GM23338 (cell line): ENCODE measurements around the gene SLC4A4.

Experiments
- CREB1 ChIP-seq: fragments of 250-450 bp; sonication (Bioruptor Pico); IDR thresholded peaks from 2 replicates; pipeline ENCODE4 v1.5.0; 2020; ENCODE audit warnings: low read depth, mild to moderate bottlenecking, moderate library complexity
- EZH2 ChIP-seq: fragments of 200-600 bp; sonication (generic); IDR thresholded peaks from one replicate; pipeline ENCODE4 v1.8.0; 2017; ENCODE audit warnings: antibody characterized with exemption, mild to moderate bottlenecking, low read depth; ENCODE audit not compliant: unreplicated experiment
- EZH2phosphoT487 ChIP-seq: fragments of 200-600 bp; sonication (generic); IDR thresholded peaks from one replicate; pipeline ENCODE4 v1.8.1; 2018; ENCODE audit warnings: antibody characterized with exemption; ENCODE audit not compliant: unreplicated experiment
- JUNB ChIP-seq: IDR thresholded peaks from one replicate; pipeline ENCODE4 v1.6.1; 2016; ENCODE audit warnings: antibody characterized with exemption; ENCODE audit not compliant: unreplicated experiment
- NANOG ChIP-seq: IDR thresholded peaks from 2 replicates; pipeline ENCODE4 v1.6.1; 2016; ENCODE audit warnings: antibody characterized with exemption, borderline replicate concordance
- POLR2AphosphoS5 ChIP-seq: IDR thresholded peaks from 2 replicates; pipeline ENCODE4 v1.6.1; 2016; ENCODE audit warnings: antibody characterized with exemption, low read depth
- STAT1 ChIP-seq: IDR thresholded peaks from one replicate; pipeline ENCODE4 v1.6.1; 2016; ENCODE audit warnings: antibody characterized with exemption; ENCODE audit not compliant: unreplicated experiment
- ZNF114 ChIP-seq: fragments of 250-450 bp; sonication (Bioruptor Pico); IDR thresholded peaks from 2 replicates; pipeline ENCODE4 v1.5.0; 2020; ENCODE audit warnings: mild to moderate bottlenecking, moderate library complexity
- ZNF331 ChIP-seq: fragments of 250-450 bp; sonication (Bioruptor Pico); IDR thresholded peaks from 2 replicates; pipeline ENCODE4 v1.5.0; 2020; ENCODE audit warnings: low read depth, mild to moderate bottlenecking, moderate library complexity
- TF ChIP-seq, protein P1 (sequence below), 2 experiments: fragments of 200-600 bp in 1 of 2; sonication (generic) in 1 of 2; conservative IDR thresholded peaks; 2 replicates each; pipeline versions ENCODE4 v1.5.1 to v1.6.1; 2016 to 2017; ENCODE audit warnings: antibody characterized with exemption in 2 of 2, low read depth in 2 of 2, mild to moderate bottlenecking in 2 of 2, moderate library complexity in 1 of 2
- TF ChIP-seq, protein P2 (sequence below): IDR thresholded peaks from one replicate; pipeline ENCODE4 v1.6.1; 2018; ENCODE audit warnings: antibody characterized with exemption; ENCODE audit not compliant: unreplicated experiment
- TF ChIP-seq, protein P3 (sequence below): IDR thresholded peaks from 2 replicates; pipeline ENCODE4 v1.6.1; 2016; ENCODE audit warnings: antibody characterized with exemption
- TF ChIP-seq, protein P4 (sequence below): fragments of 250-450 bp; sonication (Bioruptor Pico); IDR thresholded peaks from 2 replicates; pipeline ENCODE4 v1.5.0; 2020; ENCODE audit warnings: mild to moderate bottlenecking, moderate library complexity

DNA sequence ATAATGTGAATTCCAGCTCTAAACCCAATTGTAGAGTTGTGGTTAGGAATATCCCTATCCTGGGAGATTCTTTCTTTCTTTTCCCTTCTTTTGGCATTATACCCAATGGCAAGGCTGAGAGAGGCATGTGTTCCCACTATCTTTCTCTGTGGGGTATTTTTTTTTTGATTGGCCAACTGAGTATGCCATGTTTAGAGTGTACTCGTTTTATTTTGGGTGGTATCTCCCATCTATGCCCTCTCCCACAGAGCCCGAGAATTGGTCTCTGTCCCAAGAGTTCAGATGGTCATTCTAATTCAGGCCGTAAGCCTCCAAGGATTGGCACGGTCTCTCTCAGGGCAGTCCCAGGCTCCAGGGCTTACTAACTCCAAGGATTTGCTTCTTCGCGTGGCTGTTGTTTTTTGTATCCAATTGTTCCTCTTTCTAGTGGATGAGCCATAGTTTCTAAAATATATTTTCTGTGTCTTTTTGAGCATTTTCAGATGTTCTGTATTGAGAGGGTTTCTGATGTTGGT lies 198.8 kb downstream of the SLC4A4 start:
- TF ChIP-seq, protein P1, sequence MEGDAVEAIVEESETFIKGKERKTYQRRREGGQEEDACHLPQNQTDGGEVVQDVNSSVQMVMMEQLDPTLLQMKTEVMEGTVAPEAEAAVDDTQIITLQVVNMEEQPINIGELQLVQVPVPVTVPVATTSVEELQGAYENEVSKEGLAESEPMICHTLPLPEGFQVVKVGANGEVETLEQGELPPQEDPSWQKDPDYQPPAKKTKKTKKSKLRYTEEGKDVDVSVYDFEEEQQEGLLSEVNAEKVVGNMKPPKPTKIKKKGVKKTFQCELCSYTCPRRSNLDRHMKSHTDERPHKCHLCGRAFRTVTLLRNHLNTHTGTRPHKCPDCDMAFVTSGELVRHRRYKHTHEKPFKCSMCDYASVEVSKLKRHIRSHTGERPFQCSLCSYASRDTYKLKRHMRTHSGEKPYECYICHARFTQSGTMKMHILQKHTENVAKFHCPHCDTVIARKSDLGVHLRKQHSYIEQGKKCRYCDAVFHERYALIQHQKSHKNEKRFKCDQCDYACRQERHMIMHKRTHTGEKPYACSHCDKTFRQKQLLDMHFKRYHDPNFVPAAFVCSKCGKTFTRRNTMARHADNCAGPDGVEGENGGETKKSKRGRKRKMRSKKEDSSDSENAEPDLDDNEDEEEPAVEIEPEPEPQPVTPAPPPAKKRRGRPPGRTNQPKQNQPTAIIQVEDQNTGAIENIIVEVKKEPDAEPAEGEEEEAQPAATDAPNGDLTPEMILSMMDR (conservative IDR thresholded peaks at IDR 0.05; ENCODE audit: low read depth in 2 of 2) = no peak
- TF ChIP-seq POLR2AphosphoS5 = no peak
- TF ChIP-seq EZH2 = no peak
- TF ChIP-seq CREB1 (CRISPR knock-in tag) = no peak
- no peak for TF ChIP-seq EZH2phosphoT487
- TF ChIP-seq, protein P2, sequence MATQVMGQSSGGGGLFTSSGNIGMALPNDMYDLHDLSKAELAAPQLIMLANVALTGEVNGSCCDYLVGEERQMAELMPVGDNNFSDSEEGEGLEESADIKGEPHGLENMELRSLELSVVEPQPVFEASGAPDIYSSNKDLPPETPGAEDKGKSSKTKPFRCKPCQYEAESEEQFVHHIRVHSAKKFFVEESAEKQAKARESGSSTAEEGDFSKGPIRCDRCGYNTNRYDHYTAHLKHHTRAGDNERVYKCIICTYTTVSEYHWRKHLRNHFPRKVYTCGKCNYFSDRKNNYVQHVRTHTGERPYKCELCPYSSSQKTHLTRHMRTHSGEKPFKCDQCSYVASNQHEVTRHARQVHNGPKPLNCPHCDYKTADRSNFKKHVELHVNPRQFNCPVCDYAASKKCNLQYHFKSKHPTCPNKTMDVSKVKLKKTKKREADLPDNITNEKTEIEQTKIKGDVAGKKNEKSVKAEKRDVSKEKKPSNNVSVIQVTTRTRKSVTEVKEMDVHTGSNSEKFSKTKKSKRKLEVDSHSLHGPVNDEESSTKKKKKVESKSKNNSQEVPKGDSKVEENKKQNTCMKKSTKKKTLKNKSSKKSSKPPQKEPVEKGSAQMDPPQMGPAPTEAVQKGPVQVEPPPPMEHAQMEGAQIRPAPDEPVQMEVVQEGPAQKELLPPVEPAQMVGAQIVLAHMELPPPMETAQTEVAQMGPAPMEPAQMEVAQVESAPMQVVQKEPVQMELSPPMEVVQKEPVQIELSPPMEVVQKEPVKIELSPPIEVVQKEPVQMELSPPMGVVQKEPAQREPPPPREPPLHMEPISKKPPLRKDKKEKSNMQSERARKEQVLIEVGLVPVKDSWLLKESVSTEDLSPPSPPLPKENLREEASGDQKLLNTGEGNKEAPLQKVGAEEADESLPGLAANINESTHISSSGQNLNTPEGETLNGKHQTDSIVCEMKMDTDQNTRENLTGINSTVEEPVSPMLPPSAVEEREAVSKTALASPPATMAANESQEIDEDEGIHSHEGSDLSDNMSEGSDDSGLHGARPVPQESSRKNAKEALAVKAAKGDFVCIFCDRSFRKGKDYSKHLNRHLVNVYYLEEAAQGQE = no peak
- TF ChIP-seq, protein P3, sequence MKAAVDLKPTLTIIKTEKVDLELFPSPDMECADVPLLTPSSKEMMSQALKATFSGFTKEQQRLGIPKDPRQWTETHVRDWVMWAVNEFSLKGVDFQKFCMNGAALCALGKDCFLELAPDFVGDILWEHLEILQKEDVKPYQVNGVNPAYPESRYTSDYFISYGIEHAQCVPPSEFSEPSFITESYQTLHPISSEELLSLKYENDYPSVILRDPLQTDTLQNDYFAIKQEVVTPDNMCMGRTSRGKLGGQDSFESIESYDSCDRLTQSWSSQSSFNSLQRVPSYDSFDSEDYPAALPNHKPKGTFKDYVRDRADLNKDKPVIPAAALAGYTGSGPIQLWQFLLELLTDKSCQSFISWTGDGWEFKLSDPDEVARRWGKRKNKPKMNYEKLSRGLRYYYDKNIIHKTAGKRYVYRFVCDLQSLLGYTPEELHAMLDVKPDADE = no peak
- TF ChIP-seq JUNB = no peak
- no peak for TF ChIP-seq ZNF331
- TF ChIP-seq NANOG = no peak
- TF ChIP-seq STAT1 = no peak
- TF ChIP-seq ZNF114 (CRISPR knock-in tag) = no peak
- TF ChIP-seq, protein P4, sequence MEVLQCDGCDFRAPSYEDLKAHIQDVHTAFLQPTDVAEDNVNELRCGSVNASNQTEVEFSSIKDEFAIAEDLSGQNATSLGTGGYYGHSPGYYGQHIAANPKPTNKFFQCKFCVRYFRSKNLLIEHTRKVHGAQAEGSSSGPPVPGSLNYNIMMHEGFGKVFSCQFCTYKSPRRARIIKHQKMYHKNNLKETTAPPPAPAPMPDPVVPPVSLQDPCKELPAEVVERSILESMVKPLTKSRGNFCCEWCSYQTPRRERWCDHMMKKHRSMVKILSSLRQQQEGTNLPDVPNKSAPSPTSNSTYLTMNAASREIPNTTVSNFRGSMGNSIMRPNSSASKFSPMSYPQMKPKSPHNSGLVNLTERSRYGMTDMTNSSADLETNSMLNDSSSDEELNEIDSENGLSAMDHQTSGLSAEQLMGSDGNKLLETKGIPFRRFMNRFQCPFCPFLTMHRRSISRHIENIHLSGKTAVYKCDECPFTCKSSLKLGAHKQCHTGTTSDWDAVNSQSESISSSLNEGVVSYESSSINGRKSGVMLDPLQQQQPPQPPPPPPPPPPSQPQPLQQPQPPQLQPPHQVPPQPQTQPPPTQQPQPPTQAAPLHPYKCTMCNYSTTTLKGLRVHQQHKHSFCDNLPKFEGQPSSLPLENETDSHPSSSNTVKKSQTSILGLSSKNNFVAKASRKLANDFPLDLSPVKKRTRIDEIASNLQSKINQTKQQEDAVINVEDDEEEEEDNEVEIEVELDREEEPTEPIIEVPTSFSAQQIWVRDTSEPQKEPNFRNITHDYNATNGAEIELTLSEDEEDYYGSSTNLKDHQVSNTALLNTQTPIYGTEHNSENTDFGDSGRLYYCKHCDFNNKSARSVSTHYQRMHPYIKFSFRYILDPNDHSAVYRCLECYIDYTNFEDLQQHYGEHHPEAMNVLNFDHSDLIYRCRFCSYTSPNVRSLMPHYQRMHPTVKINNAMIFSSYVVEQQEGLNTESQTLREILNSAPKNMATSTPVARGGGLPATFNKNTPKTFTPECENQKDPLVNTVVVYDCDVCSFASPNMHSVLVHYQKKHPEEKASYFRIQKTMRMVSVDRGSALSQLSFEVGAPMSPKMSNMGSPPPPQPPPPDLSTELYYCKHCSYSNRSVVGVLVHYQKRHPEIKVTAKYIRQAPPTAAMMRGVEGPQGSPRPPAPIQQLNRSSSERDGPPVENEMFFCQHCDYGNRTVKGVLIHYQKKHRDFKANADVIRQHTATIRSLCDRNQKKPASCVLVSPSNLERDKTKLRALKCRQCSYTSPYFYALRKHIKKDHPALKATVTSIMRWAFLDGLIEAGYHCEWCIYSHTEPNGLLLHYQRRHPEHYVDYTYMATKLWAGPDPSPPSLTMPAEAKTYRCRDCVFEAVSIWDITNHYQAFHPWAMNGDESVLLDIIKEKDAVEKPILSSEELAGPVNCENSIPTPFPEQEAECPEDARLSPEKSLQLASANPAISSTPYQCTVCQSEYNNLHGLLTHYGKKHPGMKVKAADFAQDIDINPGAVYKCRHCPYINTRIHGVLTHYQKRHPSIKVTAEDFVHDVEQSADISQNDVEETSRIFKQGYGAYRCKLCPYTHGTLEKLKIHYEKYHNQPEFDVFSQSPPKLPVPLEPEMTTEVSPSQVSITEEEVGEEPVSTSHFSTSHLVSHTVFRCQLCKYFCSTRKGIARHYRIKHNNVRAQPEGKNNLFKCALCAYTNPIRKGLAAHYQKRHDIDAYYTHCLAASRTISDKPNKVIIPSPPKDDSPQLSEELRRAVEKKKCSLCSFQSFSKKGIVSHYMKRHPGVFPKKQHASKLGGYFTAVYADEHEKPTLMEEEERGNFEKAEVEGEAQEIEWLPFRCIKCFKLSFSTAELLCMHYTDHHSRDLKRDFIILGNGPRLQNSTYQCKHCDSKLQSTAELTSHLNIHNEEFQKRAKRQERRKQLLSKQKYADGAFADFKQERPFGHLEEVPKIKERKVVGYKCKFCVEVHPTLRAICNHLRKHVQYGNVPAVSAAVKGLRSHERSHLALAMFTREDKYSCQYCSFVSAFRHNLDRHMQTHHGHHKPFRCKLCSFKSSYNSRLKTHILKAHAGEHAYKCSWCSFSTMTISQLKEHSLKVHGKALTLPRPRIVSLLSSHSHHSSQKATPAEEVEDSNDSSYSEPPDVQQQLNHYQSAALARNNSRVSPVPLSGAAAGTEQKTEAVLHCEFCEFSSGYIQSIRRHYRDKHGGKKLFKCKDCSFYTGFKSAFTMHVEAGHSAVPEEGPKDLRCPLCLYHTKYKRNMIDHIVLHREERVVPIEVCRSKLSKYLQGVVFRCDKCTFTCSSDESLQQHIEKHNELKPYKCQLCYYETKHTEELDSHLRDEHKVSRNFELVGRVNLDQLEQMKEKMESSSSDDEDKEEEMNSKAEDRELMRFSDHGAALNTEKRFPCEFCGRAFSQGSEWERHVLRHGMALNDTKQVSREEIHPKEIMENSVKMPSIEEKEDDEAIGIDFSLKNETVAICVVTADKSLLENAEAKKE (CRISPR knock-in tag) = no peak
